Fibroblast of skin of scalp (primary cell): ENCODE measurements around the gene LRCH3. TPM values are rescaled to one million over a fixed set of nuclear protein-coding genes. Genes with fewer than 3 reads are reported as not detected.
A peak's percentile ranks its signal among the peaks of the same experiment; 100 is the strongest.

Source experiments
- DNase-seq: peaks from one replicate; pipeline ENCODE4 v3.0.0-alpha.2; 2013
- polyA plus RNA-seq, 2 experiments: library from polyadenylated mRNA; unstranded; fragments of 120-200 nt; gene quantifications; one replicate each; pipeline ENCODE4 v1.2.1, GENCODE V29; 2013; ENCODE audit not compliant: insufficient read length in 2 of 2

Gene LRCH3
- 27.1 TPM for polyA plus RNA-seq (2013, experiment 1 of 2; ENCODE audit: insufficient read length)
- 28.1 TPM for polyA plus RNA-seq (2013, experiment 2 of 2; ENCODE audit: insufficient read length)

DNA sequence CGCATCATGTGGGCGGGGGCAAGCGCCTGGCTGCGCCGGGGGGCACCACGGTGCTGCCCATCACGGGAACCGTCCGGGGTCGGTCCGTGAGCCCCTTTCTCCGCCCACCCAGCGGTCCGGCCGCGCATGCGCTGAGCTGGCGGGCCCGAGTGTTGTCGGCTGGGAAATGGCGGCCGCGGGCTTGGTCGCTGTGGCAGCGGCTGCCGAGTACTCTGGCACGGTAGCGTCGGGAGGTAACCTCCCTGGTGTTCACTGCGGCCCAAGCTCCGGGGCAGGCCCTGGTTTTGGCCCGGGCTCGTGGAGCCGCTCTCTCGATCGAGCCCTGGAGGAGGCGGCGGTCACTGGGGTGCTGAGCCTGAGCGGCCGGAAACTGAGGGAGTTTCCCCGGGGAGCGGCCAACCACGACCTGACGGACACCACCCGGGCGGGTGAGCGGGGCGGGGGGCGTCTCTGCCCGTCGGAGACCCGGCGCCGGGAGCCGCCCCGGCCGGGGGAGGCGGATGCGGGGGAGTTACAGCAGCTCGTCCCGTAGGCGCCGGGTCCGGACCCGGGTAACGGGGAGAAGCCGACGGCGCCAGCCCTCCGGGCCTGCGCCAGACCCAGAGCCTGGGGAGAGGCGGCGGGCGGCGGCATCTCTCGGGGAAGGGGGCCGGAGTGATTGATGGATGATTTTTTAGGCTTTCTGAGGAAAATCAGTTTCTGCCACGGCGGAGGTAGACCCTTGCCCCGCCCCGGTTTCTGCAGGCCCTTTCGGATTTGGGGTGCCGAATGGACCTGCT is at the start of gene LRCH3:
LRCH3 (plus strand) TSS at position 142 of the 779 bp plus-strand sequence; CDS start at position 167, 25 bp downstream.
- peak; percentile 85 for DNase-seq

DNA sequence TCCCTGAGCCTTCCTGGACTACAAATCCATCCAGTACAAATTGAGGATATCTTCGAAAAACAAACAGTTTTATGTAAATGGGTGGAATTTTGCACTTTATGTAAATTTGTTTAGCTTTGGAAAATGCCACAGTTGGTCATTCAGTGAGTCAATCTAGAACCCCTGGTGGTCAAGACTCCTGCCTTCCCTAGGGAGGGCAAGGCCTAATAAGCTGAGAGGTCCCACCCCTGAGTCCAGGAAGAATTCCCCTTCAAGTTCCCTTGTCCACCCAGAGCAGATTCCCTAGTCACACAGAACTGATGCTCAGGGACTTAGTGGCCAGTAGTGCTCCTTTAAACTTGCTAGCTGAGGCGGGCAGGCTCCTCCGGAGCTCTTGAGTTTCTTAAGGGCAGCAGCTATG is 48.3 kb upstream of the LRCH3 start:
- DNase-seq = no peak

DNA sequence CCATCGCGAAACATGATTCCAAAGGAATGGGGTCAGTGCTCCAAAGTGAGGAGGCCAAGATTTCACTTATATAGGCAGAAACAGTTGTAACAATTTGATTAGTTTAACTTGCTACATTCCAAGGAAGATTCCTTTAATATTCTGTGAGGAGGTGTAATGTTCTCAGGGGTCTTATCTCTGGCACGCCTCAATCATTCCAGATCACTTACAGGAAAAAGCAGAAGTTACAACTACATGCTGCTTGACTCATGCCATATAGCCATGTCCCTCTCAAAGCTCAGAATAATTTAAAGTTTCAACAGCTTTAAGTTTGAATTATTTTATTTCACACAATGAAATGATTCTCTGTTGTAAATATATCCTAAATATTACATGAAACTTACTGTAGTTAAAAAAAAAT is 44.8 kb upstream of the LRCH3 start:
- DNase-seq = peak; percentile 10

DNA sequence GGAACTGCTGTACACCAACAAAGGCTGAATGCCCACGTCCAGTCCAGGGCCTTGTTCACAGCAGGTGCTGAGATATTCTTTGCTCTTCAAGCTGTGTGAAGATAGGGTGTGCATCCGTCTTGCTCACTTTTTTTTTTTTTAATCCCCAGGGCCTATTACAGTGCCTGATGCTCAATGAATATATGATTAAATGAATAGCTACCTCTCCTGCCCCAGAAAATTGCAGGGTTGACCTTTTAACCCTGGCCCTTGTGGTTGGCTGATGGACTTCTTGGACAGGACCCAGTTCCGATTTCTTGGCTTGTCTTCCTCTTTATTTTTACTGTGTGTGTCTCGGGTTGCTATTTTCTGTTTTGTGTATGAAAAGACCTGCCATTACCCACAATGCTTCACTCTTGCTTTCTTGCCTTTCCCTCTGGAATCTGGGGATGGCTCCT is 44.2 kb upstream of the LRCH3 start:
- no peak for DNase-seq

DNA sequence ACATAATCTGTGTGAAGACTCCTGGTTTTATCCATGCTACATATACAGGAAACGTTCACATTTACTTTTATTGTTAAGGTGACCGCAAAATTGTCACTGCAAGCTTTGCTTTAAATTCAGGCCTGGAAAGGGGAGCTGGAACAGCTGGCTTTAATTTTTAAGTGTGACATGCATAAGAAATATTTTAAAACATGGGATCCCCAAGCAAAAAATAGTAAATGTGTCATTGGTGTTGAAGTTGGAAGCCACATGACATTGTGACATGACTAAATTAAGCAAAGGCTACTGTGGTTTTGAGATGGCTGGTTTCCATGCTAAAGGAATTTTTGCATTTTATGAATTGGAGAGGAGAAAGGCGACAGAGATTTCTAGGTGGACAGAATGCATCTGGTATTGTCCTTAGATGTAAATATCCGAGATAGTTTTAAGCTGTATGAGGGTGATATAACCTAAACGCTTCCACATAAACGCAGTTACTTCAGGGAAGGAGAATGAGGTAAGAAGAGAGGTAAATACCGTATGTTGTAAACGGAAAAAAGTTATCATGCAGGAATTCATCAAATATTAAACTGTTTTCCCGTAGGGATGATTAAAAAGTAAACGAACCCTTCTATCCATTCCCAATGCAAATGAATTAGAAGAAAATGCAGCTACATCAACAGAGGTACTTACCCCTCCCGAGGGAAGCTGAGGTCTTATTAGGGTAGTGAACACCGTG is 42.3 kb upstream of the LRCH3 start:
- peak; percentile 91 for DNase-seq

DNA sequence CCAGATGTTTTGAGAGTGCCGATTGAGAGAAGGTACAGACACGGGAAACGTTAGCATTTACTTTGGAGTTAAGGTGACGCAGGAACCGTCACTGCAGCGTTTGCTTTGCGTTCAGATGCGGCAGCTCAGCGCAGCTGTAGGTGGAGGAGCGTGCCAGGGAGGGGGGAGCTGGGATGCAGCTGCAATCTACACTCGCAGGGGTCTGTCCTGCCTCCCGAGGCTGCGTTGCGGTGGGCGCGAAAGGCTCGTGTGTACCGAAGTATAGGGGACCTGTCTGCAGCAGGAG is 41.8 kb upstream of the LRCH3 start:
- DNase-seq = no peak

DNA sequence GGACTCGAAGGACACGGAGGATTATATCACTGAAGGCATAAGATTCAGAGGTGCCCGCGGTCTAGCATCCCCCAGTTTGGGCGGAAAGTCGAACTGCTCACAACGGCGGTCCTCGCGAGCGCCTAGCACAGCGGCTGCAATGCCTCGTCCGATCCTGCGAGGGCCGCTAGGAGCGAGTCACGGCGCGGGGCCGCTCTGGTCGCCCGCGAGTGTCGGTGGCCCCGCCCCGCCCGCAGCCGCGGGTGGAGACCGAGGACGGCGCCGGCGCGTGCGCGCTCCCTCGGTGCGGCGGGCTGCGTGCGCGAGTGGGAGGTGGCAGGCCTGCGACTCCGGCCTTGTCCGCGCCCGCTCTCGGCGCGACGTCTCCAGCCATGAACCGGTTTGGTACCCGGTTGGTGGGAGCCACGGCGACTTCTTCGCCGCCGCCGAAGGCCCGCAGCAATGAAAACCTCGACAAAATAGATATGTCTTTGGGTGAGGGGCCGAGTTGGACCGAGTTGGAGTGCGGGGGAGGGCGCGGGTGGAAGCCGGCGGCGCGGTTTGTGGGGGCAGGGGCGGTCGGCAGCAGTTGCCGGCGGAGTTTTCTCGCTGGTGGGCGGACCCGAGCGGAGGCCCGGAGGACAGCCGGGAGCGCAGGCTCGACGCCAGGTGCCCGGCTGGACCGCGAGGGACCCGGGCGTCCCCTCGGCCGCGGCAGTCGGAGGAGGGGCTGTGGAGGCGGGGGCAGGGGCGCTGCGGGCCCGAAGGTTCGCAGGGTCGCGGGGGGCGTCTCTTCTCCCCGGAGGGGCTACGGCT is 41.3 kb upstream of the LRCH3 start, which contains the start of gene FYTTD1:
FYTTD1 (plus strand) TSS at position 283 of the 795 bp plus-strand sequence; CDS start at position 372, 89 bp downstream.
- peak; percentile 88 for DNase-seq

DNA sequence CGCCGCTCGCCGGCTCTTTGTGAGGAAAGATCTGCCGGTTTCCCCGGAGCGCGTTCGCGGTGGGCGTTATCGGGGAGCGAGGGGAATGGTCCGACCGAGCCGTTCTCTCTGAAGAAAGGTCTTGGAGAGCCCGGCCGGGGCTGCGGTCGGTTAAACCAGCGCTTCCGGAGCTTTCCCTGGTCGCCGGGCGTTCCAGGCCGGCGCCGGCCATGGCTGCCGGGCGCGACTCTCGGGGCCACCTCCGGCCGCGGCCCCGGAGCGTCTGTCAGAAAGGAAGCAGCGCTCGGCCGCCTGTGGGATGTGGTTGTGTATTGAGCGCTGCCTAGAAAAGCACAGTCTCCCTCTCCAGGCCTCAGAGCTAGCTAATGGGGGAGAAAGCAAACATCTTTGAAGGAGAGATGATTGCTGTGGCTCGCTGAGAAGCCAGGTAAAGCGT is 40.6 kb upstream of the LRCH3 start:
- peak; percentile 70 for DNase-seq

DNA sequence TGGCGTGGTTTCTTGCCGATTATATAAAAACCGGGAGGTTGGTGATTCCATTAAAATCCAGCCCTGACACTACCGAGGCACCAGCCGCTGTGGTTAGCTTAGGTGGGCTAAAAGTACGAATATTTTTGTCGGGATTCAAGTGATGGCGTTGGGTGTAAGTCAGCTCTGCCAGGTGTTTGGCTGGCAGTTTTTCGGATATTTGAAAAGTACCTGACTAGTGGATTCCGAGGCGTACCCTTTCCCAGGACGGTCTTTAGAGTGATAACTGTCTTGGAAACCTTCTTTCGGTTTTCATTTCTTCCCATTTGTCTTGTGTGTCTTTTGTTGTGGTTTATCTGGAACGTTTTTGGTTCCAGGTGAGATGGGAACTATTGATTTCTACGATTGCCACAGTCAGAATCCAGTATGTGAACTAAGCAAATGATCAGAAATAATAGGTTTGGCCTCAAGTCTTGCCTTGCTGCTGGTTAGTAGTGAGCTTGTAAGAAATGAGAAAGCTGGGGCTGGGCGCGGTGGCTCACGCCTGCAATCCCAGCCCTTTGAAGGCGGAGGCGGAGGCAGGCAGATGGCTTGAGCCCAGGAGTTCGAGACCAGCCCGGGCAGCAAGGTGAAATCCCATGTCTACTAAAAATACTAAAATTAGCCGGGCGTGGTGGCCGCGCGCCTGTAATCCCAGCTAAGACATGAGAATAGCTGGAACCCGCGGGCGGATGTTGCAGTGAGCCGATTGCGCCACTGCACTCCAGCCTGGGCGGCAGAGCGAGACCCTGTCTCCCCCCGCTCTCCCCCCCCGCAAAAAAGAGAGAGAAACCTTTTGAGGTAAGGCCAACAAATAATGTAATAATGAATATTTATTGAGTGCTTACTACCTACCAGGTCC is 40.0 kb upstream of the LRCH3 start:
- DNase-seq = peak; percentile 32

DNA sequence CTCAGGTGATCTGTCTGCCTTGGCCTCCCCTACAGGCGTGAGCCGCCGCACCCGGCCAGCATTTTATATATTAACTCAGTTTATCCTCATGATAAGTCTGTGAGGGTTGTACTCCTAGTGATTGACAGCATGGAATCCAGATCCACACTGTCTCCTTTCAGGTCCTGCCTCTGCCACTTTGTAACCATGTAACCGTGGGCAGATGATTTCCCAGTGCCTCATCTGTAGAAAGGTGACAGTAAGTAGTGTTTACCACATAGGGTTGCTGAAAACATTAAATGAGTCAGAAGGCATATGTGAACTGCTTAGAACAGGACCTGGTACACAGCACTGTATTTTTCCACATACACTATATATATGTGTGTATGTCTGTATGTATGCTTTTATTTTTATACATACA is 38.9 kb upstream of the LRCH3 start:
- no peak for DNase-seq

DNA sequence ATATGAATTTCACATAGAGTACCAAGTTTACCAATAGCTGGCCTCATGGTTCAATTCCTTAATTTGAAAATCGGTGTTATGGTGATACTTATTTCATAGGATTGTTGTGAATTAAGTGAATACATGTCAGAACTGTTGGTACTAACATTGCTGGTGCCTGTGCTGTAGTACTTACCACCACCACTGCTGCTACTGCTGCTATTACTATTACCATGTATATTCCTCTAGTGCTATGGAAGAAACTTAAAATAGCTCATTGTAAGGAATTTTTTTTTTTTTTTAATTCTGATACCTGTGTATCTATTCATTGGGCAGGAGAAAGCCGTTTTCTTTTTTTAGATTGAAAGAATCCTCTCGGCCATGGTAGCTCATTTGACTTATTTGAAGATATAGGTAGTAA is 37.8 kb upstream of the LRCH3 start:
- DNase-seq = no peak

DNA sequence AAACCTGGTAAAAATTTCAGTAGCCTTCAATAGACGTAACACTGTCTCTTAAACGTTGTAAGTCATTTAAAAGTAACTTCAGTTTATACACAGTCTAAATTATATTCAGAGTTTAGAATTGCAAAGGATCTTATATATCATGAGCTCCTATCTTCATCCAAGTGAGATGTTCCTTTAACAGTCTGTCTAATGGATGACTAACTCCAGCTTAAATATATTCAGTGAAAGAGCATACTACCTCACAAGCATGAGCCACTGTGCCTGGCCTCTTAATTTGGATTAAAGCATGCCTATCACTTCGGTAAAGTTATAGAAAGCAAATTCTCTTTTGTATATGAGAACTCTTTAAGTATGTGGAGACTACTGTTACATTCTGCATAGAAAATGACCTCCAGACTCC is 34.4 kb upstream of the LRCH3 start:
- DNase-seq = no peak

DNA sequence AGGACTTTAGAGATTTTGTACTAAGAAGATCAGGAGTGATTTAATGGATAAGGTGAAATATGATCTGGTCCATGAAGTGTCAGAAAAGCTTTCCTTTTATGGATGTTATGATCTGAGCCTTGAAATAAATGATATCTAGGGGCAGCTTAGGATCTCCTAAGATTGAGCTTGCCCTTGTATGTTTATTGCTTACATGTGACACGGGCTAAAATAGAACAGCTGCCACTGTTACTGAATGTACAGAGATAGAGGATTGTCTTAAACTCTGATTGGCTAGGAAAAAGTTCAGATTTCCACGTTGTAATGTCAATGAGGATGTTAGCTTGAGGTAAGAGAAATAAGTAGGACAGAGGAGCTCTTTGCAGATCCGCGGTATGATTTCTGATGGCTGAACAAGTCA is 32.5 kb upstream of the LRCH3 start:
- DNase-seq = no peak

DNA sequence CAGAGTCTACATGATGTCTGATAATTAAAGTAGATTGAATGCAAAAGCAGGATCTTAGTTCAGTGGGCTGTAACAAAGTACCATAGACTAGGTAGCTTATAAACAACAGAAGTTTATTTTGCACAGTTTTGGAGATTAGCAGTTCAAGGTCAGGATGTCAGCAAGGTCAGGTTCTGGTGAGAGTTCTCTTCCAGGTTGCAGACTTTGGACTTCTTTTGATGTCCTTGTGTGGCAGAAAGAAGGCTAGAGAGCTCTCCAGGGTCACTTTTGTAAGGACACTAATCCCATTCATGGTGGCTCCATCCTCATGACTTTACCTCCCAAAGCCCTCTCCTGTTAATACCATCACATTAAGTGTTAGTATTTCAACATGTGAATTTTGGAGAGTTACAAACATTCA is 29.3 kb upstream of the LRCH3 start:
- DNase-seq = no peak

DNA sequence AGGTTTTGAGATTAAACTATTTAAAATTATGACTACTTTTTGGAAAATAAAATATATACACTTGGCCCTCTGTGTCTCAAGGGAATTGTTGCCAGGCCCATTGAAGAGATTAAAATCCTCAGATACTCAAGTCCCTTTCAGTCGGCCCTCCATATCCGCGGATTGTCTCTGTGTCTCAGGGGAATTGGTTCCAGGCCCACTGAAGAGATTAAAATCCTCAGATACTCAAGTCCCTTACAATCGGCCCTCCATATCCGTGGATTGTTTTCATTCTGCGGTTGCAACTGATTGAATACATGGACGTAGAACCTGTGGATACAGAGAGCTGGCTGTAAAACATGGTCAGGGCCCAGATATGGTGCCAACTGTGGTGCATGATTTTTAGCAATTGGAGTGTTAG is 15.7 kb upstream of the LRCH3 start:
- DNase-seq = no peak

DNA sequence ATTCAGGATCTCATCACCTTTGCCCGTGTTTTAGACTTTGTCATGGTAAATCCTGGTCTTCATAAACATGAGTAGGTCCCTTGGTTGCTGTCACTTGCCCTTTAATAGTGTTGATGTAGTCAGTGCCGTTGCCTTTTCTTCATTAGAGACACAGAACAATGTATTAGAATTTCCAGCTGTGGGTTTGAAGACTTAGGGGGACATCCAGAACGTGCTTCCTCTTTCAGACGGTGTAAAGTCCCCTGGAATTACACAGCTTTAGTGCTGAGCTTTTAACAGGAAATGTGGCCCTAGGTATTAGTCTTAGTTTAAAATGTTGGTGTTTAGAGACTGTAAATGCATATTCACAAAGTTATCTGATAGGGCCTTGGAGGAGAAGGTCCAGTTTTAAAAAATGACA is 8.8 kb upstream of the LRCH3 start:
- no peak for DNase-seq

DNA sequence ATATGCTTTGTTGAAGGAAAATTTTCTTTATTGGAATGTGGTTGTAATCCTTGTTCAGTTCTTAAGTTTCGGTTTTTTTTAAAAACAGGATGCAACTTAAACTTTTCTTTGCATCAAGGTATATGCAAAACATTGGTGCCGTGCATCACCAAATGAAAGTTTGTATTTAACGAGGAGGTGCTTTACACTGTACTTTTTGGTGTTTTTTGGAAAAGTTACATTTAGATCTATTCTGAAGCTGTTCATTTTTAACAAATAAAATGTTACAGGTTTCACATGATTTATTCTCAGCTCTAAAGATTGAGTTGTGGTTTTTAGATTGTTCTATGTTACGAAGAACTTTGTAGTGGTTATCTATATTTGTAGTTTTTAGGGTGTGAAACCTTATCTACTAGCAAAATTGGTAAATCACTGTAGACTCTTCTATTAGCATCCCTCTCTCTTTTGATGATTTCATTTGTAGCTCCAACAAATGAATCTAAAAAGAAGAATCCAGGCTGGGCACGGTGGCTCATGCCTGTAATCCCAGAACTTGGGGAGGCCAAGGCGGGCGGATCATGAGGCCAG is 7.0 kb upstream of the LRCH3 start:
- no peak for DNase-seq

DNA sequence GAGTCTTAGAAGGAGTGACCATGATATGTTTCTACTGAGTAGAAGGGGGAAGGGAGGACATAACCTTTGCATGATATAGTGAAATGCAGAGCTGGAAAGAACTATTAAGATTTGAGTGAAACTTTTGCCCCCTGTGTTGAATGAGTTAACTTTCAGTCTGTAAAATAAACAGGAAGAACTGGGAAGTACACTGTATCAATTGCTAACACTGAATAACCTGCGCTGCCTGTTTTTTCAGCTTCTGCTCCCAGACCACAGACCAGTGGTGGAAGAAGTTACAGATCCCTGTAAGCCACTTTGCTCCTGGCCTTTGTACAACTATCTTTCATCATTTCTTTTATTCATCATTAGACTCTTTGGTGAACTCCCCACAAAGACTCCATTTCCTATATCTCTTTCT is 3.6 kb upstream of the LRCH3 start:
- DNase-seq = no peak

DNA sequence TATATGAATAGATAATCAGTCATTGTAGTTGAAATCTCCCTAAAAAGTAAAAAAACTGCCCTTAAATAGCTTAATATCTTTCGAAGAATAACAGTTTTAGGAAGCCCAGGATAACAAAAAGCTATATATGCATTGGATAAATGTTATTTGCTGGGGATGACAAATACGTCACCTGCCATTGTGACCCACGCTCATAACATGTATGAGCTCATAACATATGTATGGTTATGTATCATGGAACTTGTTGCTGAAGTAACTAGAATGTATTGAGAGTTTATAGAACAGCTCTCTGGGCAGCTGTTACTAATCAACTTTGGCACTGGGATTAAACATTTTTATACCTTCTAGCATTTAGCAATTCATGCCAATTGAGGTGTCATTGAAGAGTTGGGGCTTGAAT is 1.7 kb upstream of the LRCH3 start:
- DNase-seq = no peak

DNA sequence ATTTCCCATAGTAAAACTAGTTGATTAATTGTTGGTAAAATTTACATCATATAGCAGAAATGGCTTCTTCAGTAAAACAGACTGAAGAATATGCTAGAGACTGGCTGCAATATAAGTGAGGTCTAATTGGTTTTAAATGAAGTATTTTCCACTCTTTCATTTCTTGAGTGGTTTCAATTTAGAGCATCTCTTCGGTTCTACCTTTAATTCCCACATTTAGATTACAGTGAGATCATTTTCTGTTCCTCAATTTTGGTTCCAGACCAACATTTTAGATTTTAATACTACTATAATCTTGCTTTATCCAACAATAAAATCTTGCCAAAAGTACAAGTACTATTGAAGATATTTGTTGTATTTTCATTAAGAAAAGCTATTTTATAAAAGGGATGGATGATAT is 1.0 kb upstream of the LRCH3 start:
- no peak for DNase-seq

DNA sequence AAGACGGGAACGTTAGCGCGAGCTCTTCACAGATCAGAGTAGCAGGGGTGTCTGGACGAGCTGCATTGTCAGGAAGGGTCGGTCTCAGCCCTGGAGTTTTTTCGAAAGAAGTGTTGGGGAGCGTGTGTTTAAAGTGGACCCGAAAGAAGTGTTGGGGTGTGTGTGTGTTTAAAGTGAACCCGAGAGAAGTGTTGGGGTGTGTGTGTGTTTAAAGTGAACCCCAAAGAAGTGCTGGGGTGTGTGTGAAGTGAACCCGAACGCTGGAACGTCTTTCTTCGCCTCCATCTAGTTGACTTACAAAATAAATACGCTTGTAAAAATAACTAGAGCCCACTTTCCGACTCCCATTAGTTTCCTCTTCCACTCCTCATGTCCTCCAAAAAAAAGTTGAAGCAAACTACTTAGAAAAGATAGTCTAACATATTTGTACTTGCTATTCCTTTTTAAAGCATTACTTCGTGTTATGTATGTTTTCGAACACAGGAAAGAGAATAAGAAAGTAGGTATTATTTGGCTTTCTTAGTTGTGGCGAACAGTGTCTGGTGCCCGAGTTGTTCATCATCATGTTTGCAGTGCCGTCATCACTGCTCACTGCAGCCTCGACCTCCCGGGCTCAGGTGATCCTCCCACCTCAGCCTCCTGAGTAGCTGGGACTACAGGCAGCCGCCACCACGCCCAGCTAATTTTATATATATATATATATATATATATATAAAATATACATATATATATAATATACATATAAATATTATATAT is 1.0 kb downstream of the LRCH3 start:
- peak; percentile 10 for DNase-seq
